Measurements from ENCODE around the gene SLC25A21.

Gene SLC25A21

GRCh38 chr14:37047996-37048395, 124.4 kb downstream of the SLC25A21 start:
- no peaks in the 10 kb centered on the region for H3F3A ChIP-seq (ENCODE audit: insufficient read depth, low read length)
- no peaks in the 10 kb centered on the region for H4K20me1 ChIP-seq (ENCODE audit: insufficient read depth, low read length)
- no peak for DNase-seq
- H3K9me3 ChIP-seq (replicated peaks; ENCODE audit: insufficient read depth, low read length), result no peaks in the 10 kb centered on the region
- H3K4me3 ChIP-seq (ENCODE audit: low read length), result no peak overlapping the region
- no peaks in the 10 kb centered on the region for H3K36me3 ChIP-seq (replicated peaks; ENCODE audit: insufficient read depth, low read length)
- no peak overlapping the region for H3K27ac ChIP-seq (ENCODE audit: low read length)
- no peak overlapping the region for H2AFZ ChIP-seq (ENCODE audit: low read length)
- no peak overlapping the region for H3K9ac ChIP-seq (ENCODE audit: low read length)
- H3K79me2 ChIP-seq (ENCODE audit: low read length), result no peaks in the 10 kb centered on the region
- 0 out of 2 replicates have a peak, but pooled peaks cover 4% of the 10 kb centered on the region for H3K4me1 ChIP-seq (ENCODE audit: low read length)
- TF ChIP-seq, protein P1, sequence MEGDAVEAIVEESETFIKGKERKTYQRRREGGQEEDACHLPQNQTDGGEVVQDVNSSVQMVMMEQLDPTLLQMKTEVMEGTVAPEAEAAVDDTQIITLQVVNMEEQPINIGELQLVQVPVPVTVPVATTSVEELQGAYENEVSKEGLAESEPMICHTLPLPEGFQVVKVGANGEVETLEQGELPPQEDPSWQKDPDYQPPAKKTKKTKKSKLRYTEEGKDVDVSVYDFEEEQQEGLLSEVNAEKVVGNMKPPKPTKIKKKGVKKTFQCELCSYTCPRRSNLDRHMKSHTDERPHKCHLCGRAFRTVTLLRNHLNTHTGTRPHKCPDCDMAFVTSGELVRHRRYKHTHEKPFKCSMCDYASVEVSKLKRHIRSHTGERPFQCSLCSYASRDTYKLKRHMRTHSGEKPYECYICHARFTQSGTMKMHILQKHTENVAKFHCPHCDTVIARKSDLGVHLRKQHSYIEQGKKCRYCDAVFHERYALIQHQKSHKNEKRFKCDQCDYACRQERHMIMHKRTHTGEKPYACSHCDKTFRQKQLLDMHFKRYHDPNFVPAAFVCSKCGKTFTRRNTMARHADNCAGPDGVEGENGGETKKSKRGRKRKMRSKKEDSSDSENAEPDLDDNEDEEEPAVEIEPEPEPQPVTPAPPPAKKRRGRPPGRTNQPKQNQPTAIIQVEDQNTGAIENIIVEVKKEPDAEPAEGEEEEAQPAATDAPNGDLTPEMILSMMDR (IDR thresholded peaks at IDR 0.05; ENCODE audit: low read length), result no peak
- TF ChIP-seq EZH2 (optimal IDR thresholded peaks at IDR 0.05; ENCODE audit: low read depth, low read length), result no peak
- no peaks in the 10 kb centered on the region for H3K9me2 ChIP-seq (replicated peaks; ENCODE audit: insufficient read depth, low read length)
- H3K27me3 ChIP-seq (replicated peaks; ENCODE audit: insufficient read depth, low read length), result no peaks in the 10 kb centered on the region
- H3K4me2 ChIP-seq (ENCODE audit: low read depth, low read length), result no peak overlapping the region

DNA sequence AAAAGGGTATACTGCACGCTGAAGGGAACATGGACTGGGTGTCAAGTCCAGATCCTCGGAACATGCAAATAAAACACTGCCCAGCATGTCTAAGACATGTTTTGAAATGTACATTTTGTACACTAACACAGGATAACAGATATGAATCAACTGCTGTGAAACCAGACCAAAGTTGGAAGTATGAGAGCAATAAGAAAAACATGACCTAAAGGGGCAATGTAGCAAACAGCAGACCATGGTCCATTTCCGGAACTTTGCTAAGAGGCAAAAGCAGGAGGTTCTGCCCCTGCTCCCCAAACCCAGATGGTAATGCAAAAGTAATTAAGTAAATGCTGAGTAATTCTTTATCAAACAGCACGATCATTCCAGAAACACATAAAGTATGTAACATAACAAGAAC, 125.2 kb downstream of the SLC25A21 start:
- no peaks in the 10 kb centered on the region for H3K9me3 ChIP-seq (replicated peaks; ENCODE audit: insufficient read depth, low read length)
- H4K20me1 ChIP-seq (ENCODE audit: insufficient read depth, low read length), result no peaks in the 10 kb centered on the region
- no peak overlapping the region for H3K4me2 ChIP-seq (ENCODE audit: low read depth, low read length)
- TF ChIP-seq, protein P1 (IDR thresholded peaks at IDR 0.05; ENCODE audit: low read length), result no peak
- no peak for TF ChIP-seq EZH2 (optimal IDR thresholded peaks at IDR 0.05; ENCODE audit: low read depth, low read length)
- no peak for TF ChIP-seq EZH2phosphoT487 (IDR thresholded peaks at IDR 0.05; ENCODE audit: low read length)
- H3K27me3 ChIP-seq (replicated peaks; ENCODE audit: insufficient read depth, low read length), result no peaks in the 10 kb centered on the region
- no peak overlapping the region for H3K27ac ChIP-seq (ENCODE audit: low read length)
- H3K9me2 ChIP-seq (replicated peaks; ENCODE audit: insufficient read depth, low read length), result no peaks in the 10 kb centered on the region
- no peak overlapping the region for H2AFZ ChIP-seq (ENCODE audit: low read length)
- 0 out of 2 replicates have a peak, but pooled peaks cover 4% of the 10 kb centered on the region for H3K4me1 ChIP-seq (ENCODE audit: low read length)
- H3K79me2 ChIP-seq (ENCODE audit: low read length), result no peaks in the 10 kb centered on the region
- no peaks in the 10 kb centered on the region for H3K36me3 ChIP-seq (replicated peaks; ENCODE audit: insufficient read depth, low read length)
- DNase-seq, result no peak
- H3K4me3 ChIP-seq (ENCODE audit: low read length), result no peak overlapping the region
- no peaks in the 10 kb centered on the region for H3F3A ChIP-seq (ENCODE audit: insufficient read depth, low read length)
- no peak overlapping the region for H3K9ac ChIP-seq (ENCODE audit: low read length)

GRCh38 chr14:37046815-37047214, 125.6 kb downstream of the SLC25A21 start:
- no peaks in the 10 kb centered on the region for H3K9me2 ChIP-seq (replicated peaks; ENCODE audit: insufficient read depth, low read length)
- H3K36me3 ChIP-seq (replicated peaks; ENCODE audit: insufficient read depth, low read length), result no peaks in the 10 kb centered on the region
- H3K27me3 ChIP-seq (replicated peaks; ENCODE audit: insufficient read depth, low read length), result no peaks in the 10 kb centered on the region
- DNase-seq, result no peak
- no peak overlapping the region for H3K4me3 ChIP-seq (ENCODE audit: low read length)
- H3K79me2 ChIP-seq (ENCODE audit: low read length), result no peaks in the 10 kb centered on the region
- H2AFZ ChIP-seq (ENCODE audit: low read length), result no peak overlapping the region
- no peak overlapping the region for H3K9ac ChIP-seq (ENCODE audit: low read length)
- 0 out of 2 replicates have a peak, but pooled peaks cover 4% of the 10 kb centered on the region for H3K4me1 ChIP-seq (ENCODE audit: low read length)
- H3K27ac ChIP-seq (ENCODE audit: low read length), result no peak overlapping the region
- no peaks in the 10 kb centered on the region for H4K20me1 ChIP-seq (ENCODE audit: insufficient read depth, low read length)
- H3F3A ChIP-seq (ENCODE audit: insufficient read depth, low read length), result no peaks in the 10 kb centered on the region
- TF ChIP-seq EZH2phosphoT487 (IDR thresholded peaks at IDR 0.05; ENCODE audit: low read length), result no peak
- TF ChIP-seq EZH2 (optimal IDR thresholded peaks at IDR 0.05; ENCODE audit: low read depth, low read length), result no peak
- TF ChIP-seq, protein P1 (IDR thresholded peaks at IDR 0.05; ENCODE audit: low read length), result no peak
- H3K4me2 ChIP-seq (ENCODE audit: low read depth, low read length), result no peak overlapping the region
- H3K9me3 ChIP-seq (replicated peaks; ENCODE audit: insufficient read depth, low read length), result no peaks in the 10 kb centered on the region

Measured in MM.1S (cell line).